ENCODE results near the gene SPDYC. TPM values are rescaled to one million over a fixed set of nuclear protein-coding genes. Genes with fewer than 3 reads are reported as not detected.

Gene SPDYC
- total and polyA plus RNA-seq, 7 donors: not detected

GRCh38 chr11:65207918-65208784 is 38.1 kb downstream of the SPDYC start:
- peaks cover 40 to 92% (median 65%) of the 10 kb centered on the region in 4 donors for H3K36me3 ChIP-seq
- no peak for DNase-seq
- 80 to 89% methylated on average over 16 of the region's 16 CpGs for WGBS, 2 donors
- intact Hi-C loops (cut with DNase I): loop anchor here (10.0 kb wide), 1 partner anchor 47 kb away; no protein-coding TSS in a partner anchor
- H3K4me1 ChIP-seq: no peaks in the 10 kb centered on the region
- no peak overlapping the region for H3K4me3 ChIP-seq
- TF ChIP-seq POLR2AphosphoS5 (IDR thresholded peaks at IDR 0.05) (no peak), EP300 (IDR thresholded peaks at IDR 0.05) (no peak), CTCF (IDR thresholded peaks at IDR 0.05) (no peak), POLR2A (IDR thresholded peaks at IDR 0.05) (no peak)
- H3K27me3 ChIP-seq: no peaks in the 10 kb centered on the region
- H3K9me3 ChIP-seq: no peaks in the 10 kb centered on the region
- H3K27ac ChIP-seq: no peak overlapping the region

- intact Hi-C loops (cut with DNase I): loop anchor here (10.0 kb wide), 1 partner anchor 46 kb away; no protein-coding TSS in a partner anchor
- no peaks in the 10 kb centered on the region for H3K27me3 ChIP-seq
- H3K27ac ChIP-seq: no peak overlapping the region
- 34 to 70% methylated on average over 13 of the region's 13 CpGs for whole genome bisulfite sequencing, 2 donors
- DNase-seq: peak; percentile 40
- no peaks in the 10 kb centered on the region for H3K9me3 ChIP-seq
- peaks cover 40 to 83% (median 62%) of the 10 kb centered on the region in 4 donors for H3K36me3 ChIP-seq
- H3K4me3 ChIP-seq: no peak overlapping the region
- no peak for TF ChIP-seq CTCF (IDR thresholded peaks at IDR 0.05)
- TF ChIP-seq POLR2AphosphoS5 (IDR thresholded peaks at IDR 0.05): no peak
- no peak for TF ChIP-seq POLR2A (IDR thresholded peaks at IDR 0.05)
- no peak for TF ChIP-seq EP300 (IDR thresholded peaks at IDR 0.05)
- no peaks in the 10 kb centered on the region for H3K4me1 ChIP-seq
These were observed 39.0 kb downstream of the SPDYC start for GRCh38 chr11:65208785-65209710.

- no peak for TF ChIP-seq POLR2AphosphoS5 (IDR thresholded peaks at IDR 0.05)
- no peak for TF ChIP-seq CTCF (IDR thresholded peaks at IDR 0.05)
- TF ChIP-seq EP300 (IDR thresholded peaks at IDR 0.05): no peak
- TF ChIP-seq POLR2A (IDR thresholded peaks at IDR 0.05): no peak
- Histone ChIP-seq H3K27ac (no peak overlapping the region), H3K27me3 (no peaks in the 10 kb centered on the region), H3K9me3 (no peaks in the 10 kb centered on the region), H3K4me3 (no peak overlapping the region), H3K36me3 (peaks cover 40 to 75% (median 61%) of the 10 kb centered on the region in 4 donors), H3K4me1 (no peaks in the 10 kb centered on the region)
- intact Hi-C loops (cut with DNase I): loop anchor here (10.0 kb wide), 1 partner anchor 45 kb away; no protein-coding TSS in a partner anchor
- peak; percentile 50 for DNase-seq
- 88 to 95% methylated on average over 20 of the region's 20 CpGs for WGBS, 2 donors
These were observed 39.8 kb downstream of the SPDYC start for GRCh38 chr11:65209711-65210360.

GRCh38 chr11:65210361-65210731 is 40.3 kb downstream of the SPDYC start:
- 88% methylated on average over 14 of the region's 14 CpGs for WGBS, 2 donors
- intact Hi-C loops (cut with DNase I): no loop called here

More at GRCh38 chr11:65210361-65210731, 40.3 kb downstream of the SPDYC start:
- H3K4me1 ChIP-seq: no peaks in the 10 kb centered on the region
- H3K27me3 ChIP-seq: no peaks in the 10 kb centered on the region
- H3K36me3 ChIP-seq: peaks cover 35 to 70% (median 58%) of the 10 kb centered on the region in 4 donors
- H3K27ac ChIP-seq: no peak overlapping the region
- DNase-seq: peak; percentile 55
- H3K9me3 ChIP-seq: no peaks in the 10 kb centered on the region
- no peak overlapping the region for H3K4me3 ChIP-seq
- TF ChIP-seq POLR2AphosphoS5 (IDR thresholded peaks at IDR 0.05) (no peak), EP300 (IDR thresholded peaks at IDR 0.05) (no peak), CTCF (IDR thresholded peaks at IDR 0.05) (no peak), POLR2A (IDR thresholded peaks at IDR 0.05) (no peak)
